SU-DHL-6 (cell line): ENCODE measurements around the gene TMEM185A.
"Not testable (repeated sequence)": the region's sequence is repeated elsewhere in the genome, so short reads cannot be mapped to it uniquely, and the experiment has no call there.

Source experiments
- CTCF ChIP-seq: fragments of 200-600 bp; sonication (generic); IDR thresholded peaks from one replicate; pipeline ENCODE4 v1.5.1; 2017; ENCODE audit warnings: antibody characterized with exemption, mild to moderate bottlenecking, low read length, moderate library complexity; ENCODE audit not compliant: insufficient read depth, poor library complexity, severe bottlenecking
- EZH2phosphoT487 ChIP-seq: fragments of 200-600 bp; sonication (generic), shearing (Covaris generic); conservative IDR thresholded peaks from 2 replicates; pipeline ENCODE4 v1.6.1; 2018; ENCODE audit warnings: mild to moderate bottlenecking, antibody characterized with exemption, low read length, moderate library complexity, mixed read lengths

- not testable (repeated sequence) for TF ChIP-seq CTCF, EZH2phosphoT487
Observed at GRCh38 chrX:149585631-149586030, 46.0 kb downstream of the TMEM185A start.
